ENCODE data around the gene PLA2G4E.

Gene PLA2G4E

DNA sequence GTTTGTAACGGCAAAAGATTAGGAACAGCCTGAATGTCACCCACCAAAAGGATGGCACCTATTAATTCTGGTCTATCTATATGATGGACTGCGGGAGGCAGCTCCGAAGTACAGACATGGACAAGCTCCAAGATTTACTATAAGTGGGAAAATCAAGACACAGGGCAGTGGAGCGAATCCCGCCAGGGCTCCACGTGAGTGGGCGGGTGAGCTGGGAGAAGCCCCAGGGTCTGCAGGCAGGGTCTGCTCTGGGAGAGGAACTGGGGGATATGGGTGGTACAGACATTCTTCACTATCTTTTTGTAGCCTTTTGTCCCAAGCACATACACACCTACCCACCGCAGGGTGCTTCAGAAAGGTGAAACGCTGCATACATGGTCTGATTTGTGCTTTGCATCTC, 88.7 kb downstream of the PLA2G4E start:
- TF ChIP-seq, protein P1, sequence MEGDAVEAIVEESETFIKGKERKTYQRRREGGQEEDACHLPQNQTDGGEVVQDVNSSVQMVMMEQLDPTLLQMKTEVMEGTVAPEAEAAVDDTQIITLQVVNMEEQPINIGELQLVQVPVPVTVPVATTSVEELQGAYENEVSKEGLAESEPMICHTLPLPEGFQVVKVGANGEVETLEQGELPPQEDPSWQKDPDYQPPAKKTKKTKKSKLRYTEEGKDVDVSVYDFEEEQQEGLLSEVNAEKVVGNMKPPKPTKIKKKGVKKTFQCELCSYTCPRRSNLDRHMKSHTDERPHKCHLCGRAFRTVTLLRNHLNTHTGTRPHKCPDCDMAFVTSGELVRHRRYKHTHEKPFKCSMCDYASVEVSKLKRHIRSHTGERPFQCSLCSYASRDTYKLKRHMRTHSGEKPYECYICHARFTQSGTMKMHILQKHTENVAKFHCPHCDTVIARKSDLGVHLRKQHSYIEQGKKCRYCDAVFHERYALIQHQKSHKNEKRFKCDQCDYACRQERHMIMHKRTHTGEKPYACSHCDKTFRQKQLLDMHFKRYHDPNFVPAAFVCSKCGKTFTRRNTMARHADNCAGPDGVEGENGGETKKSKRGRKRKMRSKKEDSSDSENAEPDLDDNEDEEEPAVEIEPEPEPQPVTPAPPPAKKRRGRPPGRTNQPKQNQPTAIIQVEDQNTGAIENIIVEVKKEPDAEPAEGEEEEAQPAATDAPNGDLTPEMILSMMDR (IDR thresholded peaks at IDR 0.05; ENCODE audit: low read depth, low read length) = no peak
- DNase-seq (ENCODE audit: extremely low read depth, low read depth) = no peak
